Endothelial cell of umbilical vein (primary cell): ENCODE measurements around the gene HBA2. TPM values are rescaled to one million over a fixed set of nuclear protein-coding genes. Genes with fewer than 3 reads are reported as not detected.

ENCODE experiments used
- BruUV-seq: library from RNA; stranded (reverse); fragments of 400-500 nt; replicated peaks from 2 replicates; lab custom pipeline; 2021; lab: Mats Ljungman, UMichigan
- CTCF ChIA-PET: fragments of 300-600, 350-600 bp; sonication (Branson Sonifier 250); formaldehyde crosslinking; loops from one replicate; lab custom pipeline; 2021; ENCODE audit warnings: antibody characterized with exemption, inconsistent platforms; lab: Charles Lee
- POLR2A ChIA-PET: fragments of 300-600, 350-600 bp; sonication (Branson Sonifier 250); formaldehyde crosslinking; loops from one replicate; lab custom pipeline; 2021; ENCODE audit warnings: antibody characterized with exemption, inconsistent platforms; lab: Charles Lee
- DNase-seq: peaks from one replicate; pipeline ENCODE4 v3.0.0-alpha.2; 2011; ENCODE audit warnings: low read depth, low spot score
- FAIRE-seq: peaks from 2 replicates; lab custom pipeline; 2011; peaks lifted over from hg19 to GRCh38; lab: Jason Lieb, UNC
- H2AFZ ChIP-seq: 2 replicates; pipeline ENCODE4 v1.6.0; 2012; ENCODE audit warnings: low read depth, low read length, control low read depth, inconsistent platforms
- H3K27ac ChIP-seq: 2 replicates; pipeline ENCODE4 v1.5.1; 2011; ENCODE audit warnings: low read depth, mild to moderate bottlenecking, control low read depth, low read length, moderate library complexity; ENCODE audit not compliant: insufficient read depth
- H3K27me3 ChIP-seq, 2 experiments: 2 replicates each; pipeline versions ENCODE4 v1.6.0 to v1.6.1; 2011; ENCODE audit warnings: low read length in 2 of 2, mixed read lengths in 1 of 2; ENCODE audit not compliant: control insufficient read depth in 2 of 2, insufficient read depth in 2 of 2
- H3K36me3 ChIP-seq, 2 experiments: 2 replicates in 1 of 2; 3 replicates in 1 of 2; pipeline ENCODE4 v1.5.1; 2011; ENCODE audit warnings: low read length in 2 of 2, mild to moderate bottlenecking in 1 of 2, moderate library complexity in 1 of 2; ENCODE audit not compliant: control insufficient read depth in 2 of 2, insufficient read depth in 2 of 2; ENCODE audit errors: extremely low read depth in 1 of 2
- H3K4me1 ChIP-seq: 3 replicates; pipeline ENCODE4 v1.5.1; 2011; ENCODE audit warnings: mild to moderate bottlenecking, low read length; ENCODE audit not compliant: control insufficient read depth, insufficient read depth; ENCODE audit errors: extremely low read depth
- H3K4me2 ChIP-seq: 2 replicates; pipeline ENCODE4 v1.6.1; 2011; ENCODE audit warnings: low read length, control low read depth, mixed read lengths; ENCODE audit not compliant: insufficient read depth
- H3K4me3 ChIP-seq, 3 experiments: fragments of 200-600 bp in 1 of 3; sonication (generic), shearing (Covaris generic) in 1 of 3; replicated peaks in 1 of 3; 2 replicates each; pipeline ENCODE4 v1.5.1; 2011 to 2016; ENCODE audit warnings: control low read depth in 3 of 3, low read length in 3 of 3, mild to moderate bottlenecking in 2 of 3, inconsistent platforms in 1 of 3, low read depth in 1 of 3, moderate library complexity in 1 of 3; ENCODE audit not compliant: insufficient read depth in 1 of 3
- H3K79me2 ChIP-seq: 2 replicates; pipeline ENCODE4 v1.6.0; 2012; ENCODE audit warnings: low read length, inconsistent platforms; ENCODE audit not compliant: control insufficient read depth, insufficient read depth
- H3K9ac ChIP-seq: replicated peaks from 2 replicates; pipeline ENCODE3; 2011; ENCODE audit warnings: low read length, control low read depth; ENCODE audit not compliant: insufficient read depth; ENCODE audit errors: extremely low read depth
- H3K9me1 ChIP-seq: replicated peaks from 3 replicates; pipeline ENCODE4 v1.6.0; 2011; ENCODE audit warnings: mild to moderate bottlenecking, low read length; ENCODE audit not compliant: control insufficient read depth, insufficient read depth; ENCODE audit errors: extremely low read depth
- H3K9me3 ChIP-seq: replicated peaks from 2 replicates; pipeline ENCODE4 v1.5.1; 2012; ENCODE audit warnings: low read length, inconsistent platforms; ENCODE audit not compliant: control insufficient read depth, insufficient read depth
- H4K20me1 ChIP-seq: replicated peaks from 2 replicates; pipeline ENCODE3; 2011; ENCODE audit warnings: mild to moderate bottlenecking, low read length; ENCODE audit not compliant: control insufficient read depth, insufficient read depth; ENCODE audit errors: extremely low read depth
- EZH2 ChIP-seq: IDR thresholded peaks from 2 replicates; pipeline ENCODE4 v1.6.1; 2012; ENCODE audit warnings: borderline replicate concordance, low read depth, mild to moderate bottlenecking, moderate library complexity, low read length, inconsistent platforms; ENCODE audit not compliant: severe bottlenecking
- FOS ChIP-seq: IDR thresholded peaks from 2 replicates; pipeline ENCODE4 v1.6.1; 2011; ENCODE audit warnings: mild to moderate bottlenecking, low read length, moderate library complexity, borderline replicate concordance; ENCODE audit not compliant: insufficient read depth
- GATA2 ChIP-seq: IDR thresholded peaks from 2 replicates; pipeline ENCODE4 v1.7.0; 2011; ENCODE audit warnings: low read depth, mild to moderate bottlenecking, moderate library complexity, mixed read lengths, low read length; ENCODE audit not compliant: insufficient read length, insufficient read depth
- JUN ChIP-seq: IDR thresholded peaks from 2 replicates; pipeline ENCODE4 v1.6.1; 2011; ENCODE audit warnings: borderline replicate concordance, low read depth; ENCODE audit not compliant: insufficient read length, insufficient read depth
- MYC ChIP-seq: IDR thresholded peaks from one replicate; pipeline ENCODE4 v1.6.1; 2011; ENCODE audit warnings: mild to moderate bottlenecking, low read depth, low read length
- POLR2A ChIP-seq: IDR thresholded peaks from 2 replicates; pipeline ENCODE4 v1.6.1; 2012; ENCODE audit warnings: low read depth, mild to moderate bottlenecking, control low read depth, low read length
- POLR2AphosphoS5 ChIP-seq: IDR thresholded peaks from 2 replicates; pipeline ENCODE4 v1.6.1; 2012; ENCODE audit warnings: low read depth, mild to moderate bottlenecking, control low read depth, low read length, moderate library complexity; ENCODE audit not compliant: insufficient read depth
- dilution Hi-C: fragments of 300-500 bp; cut with MboI; formaldehyde crosslinking; loops from one replicate; pipeline ENCODE4 v1.15.0; 2019; ENCODE audit warnings: low sequenced_read_pairs; ENCODE audit not compliant: extremely low pct_ligation_motif_present
- intact Hi-C: fragments of 100-400 bp; cut with micrococcal nuclease; formaldehyde crosslinking; loops from one replicate; pipeline ENCODE4 v1.10.0; 2022
- polyA plus RNA-seq, 4 experiments: library from polyadenylated mRNA; depleted of rRNA in 3 of 4; stranded (reverse) in 3 of 4; unstranded in 1 of 4; fragments of >200 nt; gene quantifications; 2 replicates each; pipeline versions ENCODE4 v1.2.1 to v1.2.3, GENCODE V29; 2011 to 2012; ENCODE audit warnings: missing spikeins in 1 of 4
- total RNA-seq: library from RNA; stranded (reverse); gene quantifications from 2 replicates; pipeline ENCODE4 v1.2.3, GENCODE V29; 2021
- TF ChIP-seq, protein P1 (sequence below): IDR thresholded peaks from 2 replicates; pipeline ENCODE4 v1.6.1; 2011; ENCODE audit not compliant: insufficient read depth, insufficient read length
- TF ChIP-seq, protein P2 (sequence below), 2 donors: IDR thresholded peaks; 1 replicate in 1 of 2; 2 replicates in 1 of 2; pipeline ENCODE4 v1.5.1; 2011; ENCODE audit warnings: low read length in 2 of 2, mild to moderate bottlenecking in 2 of 2, moderate library complexity in 2 of 2, control low read depth in 1 of 2, inconsistent platforms in 1 of 2, low read depth in 1 of 2; ENCODE audit not compliant: insufficient read depth in 1 of 2; ENCODE audit errors: extremely low read depth in 1 of 2

HBA2 gene
- total and polyA plus RNA-seq, 2 donors (not counting 3 experiments of a cell fraction or from before 2014, with no cell fraction given): not detected

DNA sequence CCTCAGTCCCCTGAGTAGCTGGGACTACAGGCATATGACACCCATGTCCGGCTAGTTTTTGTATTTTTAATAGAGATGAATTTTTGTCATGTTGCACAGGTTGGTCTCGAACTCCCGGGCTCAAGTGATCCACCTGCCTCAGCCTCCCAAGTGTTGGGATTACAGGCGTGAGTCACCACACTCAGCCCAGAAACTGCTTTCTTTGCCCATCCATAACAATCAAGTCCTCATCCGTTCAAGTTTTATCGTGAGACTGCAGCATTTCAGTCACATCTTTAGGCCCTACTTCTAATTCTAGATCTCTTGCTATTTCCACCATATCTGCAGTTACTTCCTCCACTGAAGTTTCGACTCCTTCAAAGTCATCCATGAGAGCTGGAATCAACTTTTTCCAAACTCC is 40.6 kb upstream of the HBA2 start:
- no peak overlapping the region for H3K4me3 ChIP-seq
- H3K4me2 ChIP-seq: no peak overlapping the region
- intact Hi-C loops (no loop called here), dilution Hi-C loops (no loop called here)
- no peak overlapping the region for H3K27ac ChIP-seq
- no TSS peak for BruUV-seq
- TF ChIP-seq, protein P1, sequence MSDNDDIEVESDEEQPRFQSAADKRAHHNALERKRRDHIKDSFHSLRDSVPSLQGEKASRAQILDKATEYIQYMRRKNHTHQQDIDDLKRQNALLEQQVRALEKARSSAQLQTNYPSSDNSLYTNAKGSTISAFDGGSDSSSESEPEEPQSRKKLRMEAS: no peak
- TF ChIP-seq GATA2: no peak
- TF ChIP-seq FOS: no peak
- TF ChIP-seq, protein P2, sequence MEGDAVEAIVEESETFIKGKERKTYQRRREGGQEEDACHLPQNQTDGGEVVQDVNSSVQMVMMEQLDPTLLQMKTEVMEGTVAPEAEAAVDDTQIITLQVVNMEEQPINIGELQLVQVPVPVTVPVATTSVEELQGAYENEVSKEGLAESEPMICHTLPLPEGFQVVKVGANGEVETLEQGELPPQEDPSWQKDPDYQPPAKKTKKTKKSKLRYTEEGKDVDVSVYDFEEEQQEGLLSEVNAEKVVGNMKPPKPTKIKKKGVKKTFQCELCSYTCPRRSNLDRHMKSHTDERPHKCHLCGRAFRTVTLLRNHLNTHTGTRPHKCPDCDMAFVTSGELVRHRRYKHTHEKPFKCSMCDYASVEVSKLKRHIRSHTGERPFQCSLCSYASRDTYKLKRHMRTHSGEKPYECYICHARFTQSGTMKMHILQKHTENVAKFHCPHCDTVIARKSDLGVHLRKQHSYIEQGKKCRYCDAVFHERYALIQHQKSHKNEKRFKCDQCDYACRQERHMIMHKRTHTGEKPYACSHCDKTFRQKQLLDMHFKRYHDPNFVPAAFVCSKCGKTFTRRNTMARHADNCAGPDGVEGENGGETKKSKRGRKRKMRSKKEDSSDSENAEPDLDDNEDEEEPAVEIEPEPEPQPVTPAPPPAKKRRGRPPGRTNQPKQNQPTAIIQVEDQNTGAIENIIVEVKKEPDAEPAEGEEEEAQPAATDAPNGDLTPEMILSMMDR (IDR thresholded peaks at IDR 0.05; ENCODE audit: extremely low read depth in 1 of 2, insufficient read depth in 1 of 2, low read depth in 1 of 2, low read length in 2 of 2): no peak
- TF ChIP-seq EZH2: no peak
- no peak for TF ChIP-seq MYC
- no peak for TF ChIP-seq POLR2A
- no peak for TF ChIP-seq POLR2AphosphoS5
- no peak for TF ChIP-seq JUN
- H3K79me2 ChIP-seq: peaks cover 15% of the 10 kb centered on the region
- no peaks in the 10 kb centered on the region for H3K27me3 ChIP-seq
- POLR2A ChIA-PET: no interaction called here
- no peak overlapping the region for H2AFZ ChIP-seq
- CTCF ChIA-PET: no interaction called here
- FAIRE-seq (no peak), DNase-seq (no peak)
- no peaks in the 10 kb centered on the region for H4K20me1 ChIP-seq
- H3K9me3 ChIP-seq: no peaks in the 10 kb centered on the region
- no peaks in the 10 kb centered on the region for H3K36me3 ChIP-seq
- no peaks in the 10 kb centered on the region for H3K9me1 ChIP-seq
- H3K4me1 ChIP-seq: peaks cover under 1% of the 10 kb centered on the region
- no peak overlapping the region for H3K9ac ChIP-seq
